Ammon's horn (tissue), 1 donor: Measurements from ENCODE around the gene BRPF1.
"Not testable (repeated sequence)": the region's sequence is repeated elsewhere in the genome, so short reads cannot be mapped to it uniquely, and the experiment has no call there.

Source experiments
- DNase-seq: peaks from one replicate; pipeline ENCODE4 v3.0.0-alpha.2; 2016; ENCODE audit warnings: low spot score

The BRPF1 gene

GRCh38 chr3:9769426-9770275, 38.1 kb downstream of the BRPF1 start, which contains the start of gene CAMK1:
Gene CAMK1 (minus strand): TSS chr3:9769947. CDS start chr3:9767749, 2,198 bp downstream.
- DNase-seq, result peak; percentile 82

GRCh38 chr3:9770276-9770812, 38.8 kb downstream of the BRPF1 start:
- peak; percentile 69 for DNase-seq

GRCh38 chr3:9771007-9771406, 39.5 kb downstream of the BRPF1 start:
- DNase-seq, result not testable (repeated sequence)

GRCh38 chr3:9776896-9777693, 45.6 kb downstream of the BRPF1 start:
- DNase-seq, result no peak

- peak; percentile 58 for DNase-seq
These were observed 46.1 kb downstream of the BRPF1 start for GRCh38 chr3:9777694-9778021.

- DNase-seq, result peak; percentile 78
These were observed 46.9 kb downstream of the BRPF1 start for GRCh38 chr3:9778143-9779074.

- DNase-seq, result no peak
These were observed 47.6 kb downstream of the BRPF1 start for GRCh38 chr3:9779075-9779593.

- DNase-seq, result peak; percentile 71
These were observed 48.4 kb downstream of the BRPF1 start for GRCh38 chr3:9779721-9780457.

- DNase-seq, result no peak
These were observed 48.9 kb downstream of the BRPF1 start for GRCh38 chr3:9780458-9780812.

GRCh38 chr3:9780910-9781309, 49.4 kb downstream of the BRPF1 start:
- no peak for DNase-seq

- no peak for DNase-seq
These were observed 50.0 kb downstream of the BRPF1 start for GRCh38 chr3:9781551-9781950.

- DNase-seq, result no peak
These were observed 50.6 kb downstream of the BRPF1 start for GRCh38 chr3:9781978-9782603.

GRCh38 chr3:9782770-9783169, 51.2 kb downstream of the BRPF1 start:
- DNase-seq, result peak; percentile 52

GRCh38 chr3:9783954-9784353, 52.4 kb downstream of the BRPF1 start:
- peak; percentile 62 for DNase-seq

- no peak for DNase-seq
These were observed 53.4 kb downstream of the BRPF1 start for GRCh38 chr3:9784965-9785364.

- no peak for DNase-seq
These were observed 54.1 kb downstream of the BRPF1 start for GRCh38 chr3:9785602-9786001.

- DNase-seq, result no peak
These were observed 54.7 kb downstream of the BRPF1 start for GRCh38 chr3:9786209-9786739.

GRCh38 chr3:9786825-9787669, 55.5 kb downstream of the BRPF1 start:
- no peak for DNase-seq

GRCh38 chr3:9787714-9788113, 56.2 kb downstream of the BRPF1 start:
- DNase-seq, result no peak
